Mesodermal cell (in vitro differentiated cells): ENCODE data around the gene CLHC1. TPM values are rescaled to one million over a fixed set of nuclear protein-coding genes. Genes with fewer than 3 reads are reported as not detected.
A peak's percentile ranks its signal among the peaks of the same experiment; 100 is the strongest.
"Not testable (repeated sequence)": the region's sequence is repeated elsewhere in the genome, so short reads cannot be mapped to it uniquely, and the experiment has no call there.

ENCODE experiments used
- H3K27ac ChIP-seq: 2 replicates; pipeline ENCODE4 v1.7.0; 2013; ENCODE audit warnings: mild to moderate bottlenecking, low read depth, low read length, moderate library complexity; ENCODE audit not compliant: severe bottlenecking
- H3K36me3 ChIP-seq: 2 replicates; pipeline ENCODE4 v1.7.1; 2013; ENCODE audit warnings: mild to moderate bottlenecking, low read length, moderate library complexity; ENCODE audit not compliant: control insufficient read depth, insufficient read depth
- H3K4me1 ChIP-seq: one replicate; pipeline ENCODE4 v1.7.1; 2013; ENCODE audit warnings: mild to moderate bottlenecking, low read length; ENCODE audit not compliant: insufficient read depth, control insufficient read depth, poor library complexity, severe bottlenecking
- H3K4me3 ChIP-seq: 2 replicates; pipeline ENCODE4 v1.7.0; 2013; ENCODE audit warnings: low read length, control low read depth, mild to moderate bottlenecking; ENCODE audit not compliant: insufficient read depth, poor library complexity, severe bottlenecking; ENCODE audit errors: extremely low read depth
- H3K9me3 ChIP-seq: 2 replicates; pipeline ENCODE4 v1.7.1; 2013; ENCODE audit warnings: mild to moderate bottlenecking, low read length, moderate library complexity; ENCODE audit not compliant: control insufficient read depth
- WGBS, 2 experiments: methylation state at CpG; one replicate each; pipeline ENCODE4 v1.1.5; 2013; ENCODE audit warnings: missing lambda C conversion rate in 2 of 2; ENCODE audit not compliant: insufficient coverage in 2 of 2; 5-methylcytosine and 5-hydroxymethylcytosine counted together
- polyA plus RNA-seq, 2 experiments: library from polyadenylated mRNA; stranded (reverse); fragments of 50-300 nt; gene quantifications; one replicate each; pipeline ENCODE4 v1.2.3, GENCODE V29; 2013

CLHC1 gene
- polyA plus RNA-seq (2013, experiment 1 of 2), result 9.5 TPM
- polyA plus RNA-seq (2013, experiment 2 of 2), result 16.6 TPM

DNA sequence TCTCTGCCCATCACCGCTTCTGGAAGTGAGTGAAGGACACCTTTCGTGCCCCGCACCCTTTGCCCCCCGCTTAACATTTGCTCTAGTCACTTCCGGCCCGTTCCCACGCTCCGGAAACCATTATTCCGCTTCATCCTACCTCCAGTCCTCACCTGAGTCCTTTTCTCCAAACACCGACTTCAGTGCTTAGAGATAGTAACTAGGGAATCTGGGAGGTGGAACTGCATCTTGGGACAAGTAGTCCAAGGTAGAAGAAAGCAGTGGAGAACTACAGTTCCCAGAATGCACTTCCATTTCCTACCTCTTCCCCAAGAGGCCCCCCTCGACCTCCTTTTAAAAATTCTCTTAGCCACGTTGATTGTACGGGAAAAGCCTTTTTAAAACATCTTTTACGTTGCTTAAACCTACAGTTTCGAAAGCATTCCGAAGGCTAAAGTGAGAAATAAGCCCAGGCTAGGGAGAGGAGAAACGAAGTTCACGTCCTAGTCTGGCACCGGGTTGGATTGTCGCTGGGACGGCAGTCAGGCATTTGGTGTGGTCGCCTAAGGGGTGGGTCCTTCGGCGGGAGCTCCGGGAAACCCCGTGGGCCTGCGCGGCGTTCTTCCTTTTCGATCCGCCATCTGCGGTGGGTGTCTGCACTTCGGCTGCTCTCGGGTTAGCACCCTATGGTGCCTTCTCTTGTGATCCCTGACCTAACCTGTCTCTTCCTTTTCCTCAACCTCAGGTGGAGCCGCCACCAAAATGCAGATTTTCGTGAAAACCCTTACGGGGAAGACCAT is at the start of gene CLHC1, which contains the start of gene RPS27A:
Gene CLHC1 (minus strand): TSS at position 210 of the 779 bp plus-strand sequence. CDS start 9,882 bp downstream, outside the sequence.
Gene RPS27A (plus strand): TSS at position 605 of the 779 bp plus-strand sequence. CDS start 137 bp downstream, at position 742.
- Histone ChIP-seq H3K4me3 (peak within 1 kb of the TSS; percentile 99), H3K36me3 (peaks cover 45% of the 10 kb centered on the region), H3K9me3 (no peaks in the 10 kb centered on the region), H3K27ac (peak within 1 kb of the TSS; percentile 95), H3K4me1 (peaks cover 22% of the 10 kb centered on the region)
- 0 to 1% methylated on average over 18 to 27 of the region's 37 CpGs for WGBS, 2 experiments

DNA sequence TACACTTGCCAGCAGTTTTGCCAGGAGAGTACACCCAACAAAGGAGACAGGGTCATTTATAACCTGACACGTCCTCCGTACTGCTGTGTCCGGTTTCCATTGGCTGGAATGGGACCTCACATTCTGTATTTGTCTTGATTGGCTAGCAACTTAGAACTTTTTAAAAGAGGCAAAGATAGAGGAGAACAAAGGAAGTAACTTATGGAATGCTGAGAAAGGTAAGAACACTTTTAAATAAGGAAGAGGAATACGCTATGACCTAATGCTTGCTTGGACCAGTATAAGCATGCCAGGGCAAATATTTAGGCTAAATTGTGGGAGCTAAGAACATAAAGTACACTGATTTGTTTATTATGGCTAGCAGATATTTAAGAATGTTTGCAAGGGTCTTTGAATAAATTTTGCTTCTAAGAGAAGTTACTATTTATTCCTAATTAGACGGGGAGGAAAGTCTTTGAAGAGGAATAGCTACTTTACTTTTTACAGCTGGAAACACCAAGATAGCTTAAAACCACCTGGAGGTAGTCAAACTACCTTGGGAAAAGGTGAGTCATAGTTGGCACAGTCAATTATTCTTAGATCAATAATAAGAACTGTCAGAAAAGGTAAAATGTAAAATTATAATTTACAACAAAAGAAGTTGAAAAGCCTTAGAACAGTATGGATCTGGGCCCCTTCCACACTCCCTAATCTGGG is 48.9 kb upstream of the CLHC1 start:
- H3K4me1 ChIP-seq, H3K27ac ChIP-seq, H3K36me3 ChIP-seq, H3K9me3 ChIP-seq, H3K4me3 ChIP-seq: not testable (repeated sequence)
- WGBS, 2 experiments, result 95 to 100% methylated on average over 3 to 4 of the region's 5 CpGs

DNA sequence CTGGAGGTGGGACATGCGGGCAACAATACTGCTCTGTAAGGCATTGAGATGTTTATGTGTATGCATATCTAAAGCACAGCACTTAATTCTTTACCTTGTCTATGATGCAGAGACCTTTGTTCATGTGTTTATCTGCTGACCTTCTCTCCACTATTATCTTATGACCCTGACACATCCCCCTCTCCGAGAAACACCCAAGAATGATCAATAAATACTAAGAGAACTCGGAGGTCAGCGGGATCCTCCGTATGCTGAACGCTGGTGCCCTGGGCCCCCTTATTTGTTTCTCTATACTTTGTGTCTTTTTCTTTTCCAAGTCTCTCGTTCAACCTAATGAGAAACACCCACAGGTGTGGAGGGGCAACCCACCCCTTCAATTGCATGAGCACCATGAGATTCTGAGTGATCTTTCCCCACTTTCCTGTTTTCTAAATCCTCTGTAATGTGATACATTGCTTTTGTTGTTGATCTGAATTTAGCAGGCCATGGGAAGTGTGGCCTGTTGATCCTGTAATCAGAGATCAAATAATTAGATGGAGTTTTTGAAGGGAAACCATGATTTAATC is 47.8 kb upstream of the CLHC1 start:
- not testable (repeated sequence) for H3K9me3 ChIP-seq, H3K36me3 ChIP-seq, H3K4me3 ChIP-seq, H3K4me1 ChIP-seq, H3K27ac ChIP-seq
- 17 to 29% methylated on average over 2 to 6 of the region's 7 CpGs for WGBS, 2 experiments

DNA sequence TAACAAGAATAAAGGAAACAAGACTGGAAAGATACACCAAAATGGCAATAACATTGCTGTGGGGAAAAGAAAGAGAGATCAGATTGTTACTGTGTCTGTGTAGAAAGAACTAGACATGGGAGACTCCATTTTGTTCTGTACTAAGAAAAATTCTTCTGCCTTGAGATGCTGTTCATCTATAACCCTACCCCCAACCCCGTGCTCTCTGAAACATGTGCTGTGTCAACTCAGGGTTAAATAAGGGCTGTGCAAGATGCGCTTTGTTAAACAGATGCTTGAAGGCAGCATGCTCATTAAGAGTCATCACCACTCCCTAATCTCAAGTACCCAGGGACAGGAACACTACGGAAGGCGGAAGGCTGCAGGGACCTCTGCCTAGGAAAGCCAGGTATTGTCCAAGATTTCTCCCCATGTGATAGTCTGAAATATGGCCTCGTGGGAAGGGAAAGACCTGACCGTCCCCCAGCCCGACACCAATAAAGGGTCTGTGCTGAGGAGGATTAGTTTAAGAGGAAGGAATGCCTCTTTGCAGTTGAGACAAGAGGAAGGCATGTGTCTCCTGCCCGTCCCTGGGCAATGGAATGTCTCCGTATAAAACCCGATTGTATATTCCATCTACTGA is 47.2 kb upstream of the CLHC1 start:
- H3K36me3 ChIP-seq, H3K4me3 ChIP-seq, H3K9me3 ChIP-seq, H3K4me1 ChIP-seq, H3K27ac ChIP-seq: not testable (repeated sequence)
- 35 to 38% methylated on average over 5 of the region's 10 CpGs for WGBS, 2 experiments

DNA sequence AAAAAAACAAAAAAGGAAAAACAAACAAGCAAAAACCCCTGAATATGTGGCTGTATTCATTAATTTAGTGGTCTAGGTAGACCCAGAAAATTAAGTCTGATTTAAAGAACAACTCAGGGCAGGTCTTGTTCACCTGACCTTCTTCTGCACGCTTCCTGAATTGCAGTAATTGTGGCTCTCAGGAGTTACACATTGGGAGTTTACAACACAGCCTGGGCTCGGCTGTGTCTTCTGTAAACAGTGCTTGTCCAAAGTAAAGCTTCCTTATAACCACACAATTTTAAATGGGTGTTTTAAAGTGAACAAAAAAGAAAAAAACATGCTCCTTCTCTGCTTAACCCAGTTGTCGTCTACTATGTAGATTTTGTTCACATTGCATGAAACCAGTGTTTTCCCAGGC is 45.2 kb upstream of the CLHC1 start:
- Histone ChIP-seq H3K4me3 (no peak overlapping the region), H3K27ac (no peak overlapping the region), H3K9me3 (no peaks in the 10 kb centered on the region), H3K4me1 (no peaks in the 10 kb centered on the region), H3K36me3 (no peaks in the 10 kb centered on the region)
- WGBS, 2 experiments, result 100% methylated on average over 1 to 2 of the region's 3 CpGs

DNA sequence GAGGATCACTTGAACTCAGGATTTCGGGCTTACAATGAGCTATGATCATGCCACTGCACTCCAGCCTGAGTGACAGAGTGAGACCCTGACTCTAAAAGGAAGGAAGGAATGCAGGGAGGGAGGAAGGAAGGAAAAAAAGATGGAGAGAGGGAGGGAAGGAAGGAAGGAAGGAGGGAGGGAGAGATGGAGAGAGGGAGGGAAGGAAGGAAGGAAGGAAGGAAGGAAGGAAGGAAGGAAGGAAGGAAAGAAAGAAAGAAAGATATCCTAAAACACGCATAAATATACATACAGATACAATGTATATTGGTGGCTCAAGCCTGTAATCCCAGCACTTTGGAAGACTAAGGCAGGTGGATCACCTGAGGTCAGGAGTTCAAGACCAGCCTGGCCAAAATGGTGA is 42.3 kb upstream of the CLHC1 start:
- H3K36me3 ChIP-seq, H3K27ac ChIP-seq, H3K4me1 ChIP-seq, H3K9me3 ChIP-seq, H3K4me3 ChIP-seq: not testable (repeated sequence)
- WGBS, 2 experiments, result 86% methylated on average over 1 of the region's 2 CpGs

DNA sequence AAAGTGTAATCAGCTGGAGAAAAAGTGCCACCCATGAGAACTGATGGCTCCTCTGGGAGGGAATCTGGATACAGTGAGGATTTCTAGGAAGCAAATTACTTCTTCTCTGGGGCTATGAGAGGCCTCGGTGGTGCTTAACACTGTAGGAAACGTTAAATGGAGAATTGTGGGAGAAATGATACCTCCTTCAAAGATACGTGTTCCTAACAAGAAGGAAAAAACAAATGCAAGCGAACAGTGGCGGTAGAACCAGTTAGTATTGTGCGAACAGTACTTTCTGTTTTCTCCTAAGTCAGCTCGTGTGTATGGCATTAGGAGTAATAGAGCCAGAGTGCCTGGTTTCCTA is 37.5 kb upstream of the CLHC1 start:
- Histone ChIP-seq H3K4me1 (peaks cover 4% of the 10 kb centered on the region), H3K9me3 (no peaks in the 10 kb centered on the region), H3K4me3 (peak overlapping the region; percentile 84), H3K36me3 (peaks cover 14% of the 10 kb centered on the region), H3K27ac (peak overlapping the region; percentile 77)
- WGBS, 2 experiments, result 76 to 90% methylated on average over 6 to 7 of the region's 7 CpGs

DNA sequence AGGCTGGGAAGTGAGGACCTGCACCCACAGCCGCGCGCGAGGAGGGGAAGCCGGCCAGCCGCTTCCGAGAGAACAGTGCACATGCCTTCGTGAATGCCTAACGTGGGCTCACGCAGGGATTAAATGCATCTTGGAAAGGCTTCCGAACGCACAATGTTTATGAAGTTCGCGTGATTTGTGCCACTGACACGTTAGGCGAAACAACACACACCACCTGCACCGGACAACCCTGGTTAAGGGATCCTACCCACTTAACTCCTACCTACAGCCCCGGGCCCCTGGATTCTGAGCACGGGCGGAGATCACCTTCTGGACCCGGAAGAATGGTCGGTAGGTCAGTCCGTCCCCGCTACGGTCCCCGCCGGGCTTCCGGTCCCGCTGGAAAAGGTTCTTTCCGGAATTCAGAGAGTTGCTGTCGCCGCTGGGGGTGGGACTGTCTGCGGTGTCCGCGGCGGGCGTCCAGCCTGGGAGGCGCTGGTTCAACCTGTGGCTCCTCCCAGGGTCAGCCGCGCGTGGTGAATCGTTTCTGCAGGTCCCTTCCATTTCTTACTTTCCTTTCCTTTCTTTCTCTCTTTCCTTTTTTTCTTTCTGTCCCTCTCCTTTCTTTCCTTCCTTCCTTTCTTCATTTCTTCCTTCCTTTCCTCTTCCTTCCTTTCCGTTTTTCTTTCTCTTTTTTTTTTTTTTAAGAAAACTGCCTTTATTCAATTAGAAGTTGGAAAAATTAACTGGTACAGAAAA is 37.0 kb upstream of the CLHC1 start, which contains the start of gene MTIF2:
Gene MTIF2 (minus strand): TSS at position 325 of the 738 bp plus-strand sequence. CDS start 5,373 bp downstream, outside the sequence.
- whole genome bisulfite sequencing, 2 experiments, result 0 to 1% methylated on average over 32 to 39 of the region's 43 CpGs
- H3K36me3 ChIP-seq, result peaks cover 14% of the 10 kb centered on the region
- no peaks in the 10 kb centered on the region for H3K9me3 ChIP-seq
- H3K27ac ChIP-seq, result peak within 1 kb of the TSS; percentile 77
- H3K4me3 ChIP-seq, result peak within 1 kb of the TSS; percentile 84
- peaks cover 4% of the 10 kb centered on the region for H3K4me1 ChIP-seq

DNA sequence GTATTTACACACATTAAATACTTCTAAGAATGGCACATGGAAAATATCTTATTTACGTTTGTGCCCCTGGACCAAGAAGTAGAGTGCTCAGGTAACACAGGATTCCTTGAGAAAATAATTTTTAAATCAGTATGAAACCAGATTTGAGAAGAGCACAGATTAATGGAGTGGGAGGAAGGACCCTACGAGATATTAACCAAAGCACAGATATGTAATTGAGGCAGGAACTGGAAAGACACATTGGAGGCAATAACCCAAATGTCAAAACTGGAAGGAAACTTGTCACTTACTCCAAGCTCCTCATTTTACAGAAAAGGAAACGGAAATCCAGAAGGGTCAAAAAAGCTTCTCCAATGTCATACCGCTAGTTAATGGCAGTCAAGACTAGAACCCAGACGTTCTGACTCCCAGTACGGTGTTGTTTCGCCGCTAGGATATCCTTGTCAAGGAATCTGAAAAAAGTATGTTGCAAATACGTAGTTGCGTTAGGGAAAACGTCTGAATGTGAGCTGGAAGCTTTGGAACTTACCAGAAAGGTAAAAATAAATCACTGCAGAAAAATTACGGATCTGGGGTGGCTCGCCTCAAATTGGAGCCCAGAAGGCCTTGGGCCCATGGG is 36.3 kb upstream of the CLHC1 start:
- H3K4me1 ChIP-seq, result peaks cover 4% of the 10 kb centered on the region
- peak overlapping the region; percentile 84 for H3K4me3 ChIP-seq
- H3K27ac ChIP-seq, result peak overlapping the region; percentile 77
- WGBS, 2 experiments, result 10 to 24% methylated on average over 11 to 13 of the region's 13 CpGs
- H3K36me3 ChIP-seq, result peaks cover 20% of the 10 kb centered on the region
- H3K9me3 ChIP-seq, result no peaks in the 10 kb centered on the region

DNA sequence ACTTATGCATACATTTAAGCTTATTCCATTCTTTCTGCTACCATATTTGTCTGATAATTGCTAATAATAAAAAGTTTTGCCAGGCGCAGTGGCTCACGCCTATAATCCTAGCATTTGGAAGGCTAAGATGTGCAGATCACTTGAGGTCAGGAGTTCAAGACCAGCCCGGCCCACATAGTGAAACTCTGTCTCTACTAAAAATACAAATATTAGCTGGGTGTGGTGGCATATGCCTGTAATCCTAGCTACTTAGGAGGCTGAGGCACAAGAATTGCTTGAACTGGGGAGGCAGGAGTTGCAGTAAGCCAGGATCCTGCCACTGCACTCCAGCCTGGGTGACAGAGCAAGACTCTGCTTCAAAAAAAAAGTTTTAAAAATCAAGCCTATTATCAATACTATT is 27.5 kb upstream of the CLHC1 start:
- H3K36me3 ChIP-seq, result peaks cover 53% of the 10 kb centered on the region
- H3K9me3 ChIP-seq, H3K4me3 ChIP-seq, H3K27ac ChIP-seq, H3K4me1 ChIP-seq: not testable (repeated sequence)
- no CpG with 5 or more reads among the region's 3 CpGs for WGBS, 2 experiments
